LNCaP clone FGC (cell line): ENCODE data around the gene TOR3A.
"Not testable (repeated sequence)": the region's sequence is repeated elsewhere in the genome, so short reads cannot be mapped to it uniquely, and the experiment has no call there.

Experiments
- DNase-seq: peaks from one replicate; pipeline ENCODE4 v3.0.0-alpha.2; 2011; ENCODE audit warnings: low read depth
- H3K4me3 ChIP-seq: 2 replicates; pipeline ENCODE4 v1.5.1; 2011; ENCODE audit warnings: mild to moderate bottlenecking, low read depth, low read length, control low read depth
- TF ChIP-seq, protein P1 (sequence below): IDR thresholded peaks from 2 replicates; pipeline ENCODE4 v1.5.1; 2012; ENCODE audit warnings: mild to moderate bottlenecking; ENCODE audit not compliant: control insufficient read depth, insufficient read depth; ENCODE audit errors: extremely low read depth

Gene TOR3A, protein sequence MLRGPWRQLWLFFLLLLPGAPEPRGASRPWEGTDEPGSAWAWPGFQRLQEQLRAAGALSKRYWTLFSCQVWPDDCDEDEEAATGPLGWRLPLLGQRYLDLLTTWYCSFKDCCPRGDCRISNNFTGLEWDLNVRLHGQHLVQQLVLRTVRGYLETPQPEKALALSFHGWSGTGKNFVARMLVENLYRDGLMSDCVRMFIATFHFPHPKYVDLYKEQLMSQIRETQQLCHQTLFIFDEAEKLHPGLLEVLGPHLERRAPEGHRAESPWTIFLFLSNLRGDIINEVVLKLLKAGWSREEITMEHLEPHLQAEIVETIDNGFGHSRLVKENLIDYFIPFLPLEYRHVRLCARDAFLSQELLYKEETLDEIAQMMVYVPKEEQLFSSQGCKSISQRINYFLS

DNA sequence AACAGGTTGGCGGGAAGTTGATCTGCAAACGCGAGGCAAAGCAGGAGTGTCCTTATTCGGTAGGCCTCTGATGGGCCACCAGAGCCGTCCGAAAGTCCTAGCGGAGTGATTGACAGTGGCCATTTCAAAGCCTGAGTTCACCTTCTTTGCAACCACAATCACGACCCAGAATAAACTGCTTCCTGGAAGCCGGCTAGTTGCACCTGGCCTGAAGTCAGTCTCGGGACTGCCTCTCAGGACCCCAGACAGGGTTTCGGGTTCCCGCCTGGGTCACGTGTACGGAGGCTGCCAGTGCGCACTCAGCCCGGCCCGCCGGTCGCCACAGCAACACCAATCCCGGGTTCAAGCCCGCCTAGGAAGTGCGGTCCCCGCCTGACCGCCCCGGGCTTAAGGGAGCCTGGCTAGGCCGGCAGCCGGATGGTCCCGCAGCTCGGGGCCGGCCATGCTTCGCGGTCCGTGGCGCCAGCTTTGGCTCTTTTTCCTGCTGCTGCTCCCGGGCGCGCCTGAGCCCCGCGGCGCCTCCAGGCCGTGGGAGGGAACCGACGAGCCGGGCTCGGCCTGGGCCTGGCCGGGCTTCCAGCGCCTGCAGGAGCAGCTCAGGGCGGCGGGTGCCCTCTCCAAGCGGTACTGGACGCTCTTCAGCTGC lies at the start of gene TOR3A:
TSS of gene TOR3A (plus strand) at position 384 of the 646 bp plus-strand sequence. CDS start at position 443, 59 bp downstream.
- peak within 1 kb of the TSS; percentile 88 for H3K4me3 ChIP-seq
- TF ChIP-seq, protein P1, sequence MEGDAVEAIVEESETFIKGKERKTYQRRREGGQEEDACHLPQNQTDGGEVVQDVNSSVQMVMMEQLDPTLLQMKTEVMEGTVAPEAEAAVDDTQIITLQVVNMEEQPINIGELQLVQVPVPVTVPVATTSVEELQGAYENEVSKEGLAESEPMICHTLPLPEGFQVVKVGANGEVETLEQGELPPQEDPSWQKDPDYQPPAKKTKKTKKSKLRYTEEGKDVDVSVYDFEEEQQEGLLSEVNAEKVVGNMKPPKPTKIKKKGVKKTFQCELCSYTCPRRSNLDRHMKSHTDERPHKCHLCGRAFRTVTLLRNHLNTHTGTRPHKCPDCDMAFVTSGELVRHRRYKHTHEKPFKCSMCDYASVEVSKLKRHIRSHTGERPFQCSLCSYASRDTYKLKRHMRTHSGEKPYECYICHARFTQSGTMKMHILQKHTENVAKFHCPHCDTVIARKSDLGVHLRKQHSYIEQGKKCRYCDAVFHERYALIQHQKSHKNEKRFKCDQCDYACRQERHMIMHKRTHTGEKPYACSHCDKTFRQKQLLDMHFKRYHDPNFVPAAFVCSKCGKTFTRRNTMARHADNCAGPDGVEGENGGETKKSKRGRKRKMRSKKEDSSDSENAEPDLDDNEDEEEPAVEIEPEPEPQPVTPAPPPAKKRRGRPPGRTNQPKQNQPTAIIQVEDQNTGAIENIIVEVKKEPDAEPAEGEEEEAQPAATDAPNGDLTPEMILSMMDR = no peak
- DNase-seq = peak; percentile 64

DNA sequence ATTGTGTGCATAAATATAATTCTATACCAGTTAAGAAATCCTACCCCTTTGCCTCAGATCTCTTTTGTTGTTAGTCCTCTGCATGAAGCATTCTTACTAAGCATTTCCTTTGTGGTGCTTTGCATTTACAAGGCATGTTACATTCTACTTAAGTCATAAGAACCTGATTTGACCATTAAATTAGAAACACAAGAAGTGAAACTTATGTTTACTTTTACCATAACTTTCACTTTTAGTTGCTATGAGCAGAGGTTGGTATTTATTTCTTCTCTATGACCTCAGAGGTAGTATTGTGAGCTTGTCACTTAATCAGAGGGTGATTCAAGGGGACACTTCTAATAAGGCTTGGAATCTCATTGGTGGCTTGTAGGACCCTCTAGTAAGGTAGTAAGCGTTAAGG lies 47.1 kb upstream of the TOR3A start:
- no peak overlapping the region for H3K4me3 ChIP-seq
- TF ChIP-seq, protein P1 = no peak
- no peak for DNase-seq

DNA sequence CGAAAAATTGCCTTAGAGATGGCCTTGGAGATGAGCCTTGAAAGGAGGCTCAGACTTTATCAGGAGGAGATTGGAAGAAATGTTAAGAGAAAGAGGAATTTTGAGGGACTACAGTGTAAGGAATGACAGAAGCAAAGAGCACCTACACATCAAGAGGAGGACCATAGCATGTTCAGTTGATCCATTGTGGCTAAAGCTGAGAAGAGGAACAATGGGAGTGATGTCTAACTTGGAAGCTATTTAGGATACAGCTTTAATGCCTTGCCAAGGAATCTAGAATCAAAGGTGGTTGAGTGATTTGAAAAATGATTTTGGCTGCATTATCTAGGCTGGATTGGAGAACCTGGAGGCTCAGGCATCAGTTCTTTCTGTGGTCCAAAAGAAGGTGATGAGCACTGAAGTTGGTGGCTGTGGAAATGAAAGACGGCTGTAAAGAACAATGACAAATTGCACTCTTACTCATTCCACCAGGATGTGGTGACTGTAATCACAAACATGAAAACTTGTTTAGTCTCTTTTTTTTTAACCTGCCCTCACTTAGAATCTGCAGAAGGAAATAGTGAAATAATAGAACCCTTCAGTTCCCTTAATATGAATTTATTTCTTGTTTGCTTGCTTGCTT lies 44.9 kb upstream of the TOR3A start:
- TF ChIP-seq, protein P1 = no peak
- DNase-seq = no peak
- no peak overlapping the region for H3K4me3 ChIP-seq

DNA sequence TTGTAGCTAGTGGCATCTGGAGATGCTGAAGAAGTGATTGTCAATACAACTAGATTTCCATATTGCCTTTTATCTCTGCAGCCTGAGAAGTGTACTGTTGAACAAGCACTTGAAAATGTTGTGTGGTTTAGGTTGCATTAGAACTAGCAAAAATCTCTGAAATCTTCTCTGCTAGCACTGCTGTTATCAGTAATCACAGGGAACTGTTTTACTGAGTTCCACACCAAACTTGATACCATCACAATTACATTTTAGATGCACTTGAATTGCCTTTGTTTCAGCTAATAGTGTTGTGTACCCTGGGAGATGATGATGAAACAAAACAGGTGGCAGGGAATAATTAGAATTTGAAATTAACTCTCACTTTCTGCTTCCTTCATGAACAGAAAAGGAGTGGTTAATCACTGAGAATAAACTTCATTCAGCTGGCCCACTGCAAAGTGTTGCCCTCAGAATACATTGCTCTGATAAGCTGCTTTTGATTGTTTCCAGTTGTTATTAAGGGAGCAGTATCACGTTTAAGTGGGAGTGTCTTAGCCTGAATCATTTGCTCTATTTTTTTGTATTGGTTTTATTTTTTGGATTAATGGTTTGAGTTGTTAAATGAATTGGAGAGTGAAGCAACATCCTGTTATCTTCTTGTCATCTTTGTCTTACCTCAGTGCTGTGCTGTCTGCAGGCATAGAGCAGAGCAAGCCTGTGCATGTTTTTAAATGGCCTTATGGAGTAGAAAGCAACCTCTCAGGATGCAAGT lies 43.2 kb upstream of the TOR3A start:
- H3K4me3 ChIP-seq = no peak overlapping the region
- no peak for DNase-seq
- TF ChIP-seq, protein P1 = no peak

- not testable (repeated sequence) for H3K4me3 ChIP-seq, DNase-seq
Observed at GRCh38 chr1:179039502-179040174, 42.2 kb upstream of the TOR3A start.

- not testable (repeated sequence) for DNase-seq, H3K4me3 ChIP-seq
Observed at GRCh38 chr1:179040175-179040551, 41.7 kb upstream of the TOR3A start.

DNA sequence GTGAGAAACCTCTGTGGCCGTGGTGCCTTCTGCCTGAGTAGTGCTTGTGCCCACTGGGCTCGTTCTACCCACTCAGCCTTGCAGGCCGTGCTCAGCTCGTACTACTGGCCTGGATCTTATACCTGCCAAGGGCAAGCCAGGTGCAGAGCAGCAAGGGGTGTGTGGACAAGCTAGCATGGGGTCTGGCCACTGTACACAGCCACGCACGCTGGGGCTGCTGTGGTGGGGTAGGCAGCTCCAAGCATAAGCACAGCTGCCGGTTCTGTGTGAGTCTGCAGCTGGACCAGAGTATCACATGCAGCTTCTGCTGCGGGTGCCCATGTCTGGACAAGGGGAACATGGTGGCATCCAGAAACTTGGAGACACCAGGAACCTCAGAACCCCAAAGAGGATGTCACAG lies 39.8 kb upstream of the TOR3A start:
- H3K4me3 ChIP-seq = no peak overlapping the region
- no peak for DNase-seq
- TF ChIP-seq, protein P1 = no peak
